UCSD-AML1 (cell line): ENCODE results near the gene PEX19.

Experiments
- DNase-seq: peaks from one replicate; lab custom pipeline; 2025; ENCODE audit not compliant: unreplicated experiment; lab: John Stamatoyannopoulos, UW

The PEX19 gene

DNA sequence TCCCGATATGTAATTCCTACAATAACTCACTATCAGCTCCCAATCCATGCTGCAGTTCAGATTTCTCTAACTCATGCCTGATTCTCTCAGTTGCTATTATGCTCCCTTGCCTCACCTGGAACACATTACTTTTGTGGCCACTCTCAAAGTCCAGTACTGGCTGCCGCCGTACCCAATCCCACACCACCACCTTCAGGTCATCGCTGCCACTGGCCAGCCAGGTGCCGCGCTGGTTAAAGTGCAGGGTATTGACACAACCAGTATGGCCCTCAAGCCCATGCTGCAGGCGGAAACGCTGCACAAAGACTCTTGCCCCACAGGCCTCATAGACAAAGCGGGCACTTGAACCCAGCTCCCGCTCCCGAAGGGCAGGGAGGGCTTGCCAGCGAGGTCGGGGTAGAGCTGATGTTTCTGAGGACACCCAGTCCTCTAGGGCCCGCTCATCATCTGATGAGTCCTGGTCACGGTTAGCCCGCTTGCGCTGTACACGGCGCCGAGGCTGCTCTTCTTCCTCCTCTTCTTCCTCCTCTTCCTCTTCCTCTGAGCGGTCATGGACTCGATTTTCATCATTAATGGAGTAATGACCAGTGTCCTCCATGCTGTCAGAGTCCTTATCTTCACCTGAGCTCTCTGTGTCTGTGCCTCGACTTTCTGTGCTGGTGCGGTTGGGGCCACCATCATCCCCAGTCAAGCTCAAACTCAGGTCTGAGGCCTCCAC lies 45.2 kb downstream of the PEX19 start:
- no peak for DNase-seq

DNA sequence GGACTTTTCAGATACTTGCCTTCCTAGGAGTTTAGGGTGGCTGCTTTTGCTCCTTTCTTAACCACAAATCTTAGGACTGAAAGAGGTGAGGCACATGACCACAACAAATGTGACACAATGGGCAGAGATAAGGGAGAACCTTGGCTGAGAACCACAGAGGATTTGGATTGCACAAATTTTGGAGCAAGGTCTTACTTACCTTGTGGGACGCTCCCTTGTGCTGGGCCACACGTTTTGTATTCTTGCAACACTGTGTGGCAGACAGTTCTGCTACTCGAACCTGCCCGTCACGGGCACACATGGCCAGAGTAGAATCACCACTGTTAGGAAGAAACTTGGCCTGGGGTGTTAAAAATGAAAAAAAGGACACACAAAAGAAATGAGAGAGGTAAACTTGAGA lies 46.5 kb downstream of the PEX19 start:
- no peak for DNase-seq

DNA sequence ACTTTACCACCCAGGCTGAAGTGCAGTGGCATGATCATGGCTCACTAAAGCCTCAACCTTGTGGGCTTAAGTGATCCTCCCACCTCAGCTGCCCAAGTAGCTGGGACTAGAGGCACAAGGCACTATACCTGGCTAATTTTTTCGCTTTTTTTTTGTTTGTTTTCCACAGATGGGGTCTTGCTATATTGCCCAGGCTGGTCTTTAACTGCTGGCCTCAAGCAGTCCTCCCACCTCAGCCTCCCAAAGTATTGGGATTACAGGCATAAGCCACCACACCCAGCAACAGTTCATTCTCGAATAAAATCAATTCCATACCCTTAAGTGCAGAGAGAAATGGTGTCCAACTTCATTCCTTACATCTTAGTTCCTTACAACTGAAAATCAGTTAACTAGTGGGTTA lies 47.4 kb downstream of the PEX19 start:
- no peak for DNase-seq

DNA sequence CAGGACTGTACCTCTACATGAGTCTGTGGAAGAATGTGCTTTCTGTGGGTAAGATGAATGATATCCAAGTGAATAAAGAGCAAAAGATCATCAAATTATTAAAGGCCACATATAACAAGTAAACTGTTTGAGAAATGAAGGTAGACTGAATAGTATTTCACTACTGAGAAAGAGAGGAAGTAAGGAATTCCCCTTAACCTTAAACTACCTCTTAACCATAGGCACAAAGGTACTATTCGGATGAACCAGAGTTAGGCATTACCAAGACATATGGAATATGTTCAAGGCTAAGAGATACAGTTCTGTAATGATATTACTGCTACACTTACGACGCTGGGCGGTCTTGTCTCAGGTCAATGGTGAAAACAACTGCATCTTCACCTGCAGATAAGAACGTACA lies 48.1 kb downstream of the PEX19 start:
- DNase-seq = no peak

DNA sequence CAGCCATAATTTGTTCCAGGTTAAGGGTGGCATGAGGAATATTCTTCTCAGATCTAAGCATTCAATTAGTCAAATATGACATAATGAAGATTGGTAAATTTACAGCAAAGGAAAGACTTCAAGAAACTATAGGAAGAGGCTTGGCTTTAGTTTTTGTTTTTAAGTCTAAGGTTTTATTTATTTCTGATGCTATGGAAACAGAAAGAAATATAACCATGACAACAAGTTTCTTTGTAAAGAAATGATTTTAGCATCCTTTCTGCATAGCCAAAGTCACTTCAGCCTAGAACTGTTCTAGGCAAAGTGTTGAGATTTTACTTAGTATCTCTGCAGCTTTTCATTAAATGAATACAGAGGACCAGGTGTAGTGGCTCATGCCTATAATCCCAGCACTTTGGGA lies 52.0 kb downstream of the PEX19 start:
- DNase-seq = no peak

DNA sequence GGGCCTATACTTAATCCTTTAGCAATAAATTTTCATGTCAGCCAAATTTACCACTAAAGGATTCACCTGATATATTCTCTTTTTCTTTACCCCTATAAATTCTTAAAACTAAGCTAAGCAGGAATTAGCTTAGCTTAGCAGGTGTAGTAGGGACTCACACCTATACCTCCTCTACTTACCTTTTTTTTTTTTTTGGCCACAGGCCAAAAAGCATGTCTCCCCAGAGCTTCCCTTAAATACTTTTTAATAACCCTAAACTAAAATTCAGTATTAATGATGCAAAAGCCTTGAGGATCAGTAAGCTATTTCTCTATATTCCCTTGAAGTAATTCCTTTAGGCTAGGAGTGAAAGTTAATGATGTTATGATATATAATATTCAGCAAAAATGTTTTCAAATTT lies 56.5 kb downstream of the PEX19 start:
- no peak for DNase-seq

DNA sequence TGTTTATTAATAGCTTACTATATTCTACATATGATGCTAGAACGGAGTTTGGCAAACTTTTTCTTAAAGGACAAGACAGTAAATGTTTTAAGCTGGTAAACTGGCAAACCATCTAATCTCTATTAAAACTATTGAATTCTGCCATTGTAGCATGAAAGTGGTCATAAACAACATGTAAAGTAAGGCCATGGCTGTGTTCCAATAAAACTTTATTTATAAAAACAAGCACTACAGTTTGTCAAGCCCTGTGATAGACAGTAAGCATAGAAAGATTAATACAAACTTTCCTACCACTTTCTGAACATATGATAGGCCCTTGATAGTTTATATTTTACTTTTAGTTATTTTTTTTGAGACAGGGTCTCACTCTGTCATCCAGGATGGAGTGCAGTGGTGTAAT lies 57.4 kb downstream of the PEX19 start:
- no peak for DNase-seq

DNA sequence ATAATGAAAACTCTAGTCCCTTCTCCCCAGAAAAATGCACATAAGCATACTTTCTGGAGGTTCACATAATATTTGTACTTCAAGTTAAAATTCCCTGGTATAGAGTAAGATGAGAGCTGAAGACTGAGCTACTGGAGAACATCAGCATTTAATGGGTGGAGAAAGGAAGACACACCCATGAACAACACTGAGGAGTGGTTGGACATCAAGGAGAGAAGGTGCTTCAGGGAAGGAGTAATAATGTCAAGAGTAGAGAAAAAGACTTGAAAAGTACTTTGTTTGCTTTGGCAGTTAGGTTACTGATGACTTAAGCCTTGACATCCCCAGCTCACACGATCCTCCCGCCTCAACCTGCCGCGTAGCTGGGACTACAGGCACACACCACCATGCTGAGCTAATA lies 57.9 kb downstream of the PEX19 start:
- DNase-seq = no peak
